Peyer's patch (tissue), 4 donors: ENCODE data around the gene SOX13. TPM values are rescaled to one million over a fixed set of nuclear protein-coding genes. Genes with fewer than 3 reads are reported as not detected.

ENCODE experiments used
- DNase-seq, 3 donors: peaks; one replicate each; pipeline ENCODE4 v3.0.0-alpha.2; 2017 to 2019
- H3K27ac ChIP-seq, 4 donors: fragments of 200-600 bp; sonication (generic); one replicate each; pipeline ENCODE4 v1.5.1; 2016 to 2019
- H3K27me3 ChIP-seq, 2 donors: fragments of 200-600 bp; sonication (generic); one replicate each; pipeline ENCODE4 v1.5.1; 2019
- H3K36me3 ChIP-seq, 3 donors: fragments of 200-600 bp; sonication (generic); one replicate each; pipeline ENCODE4 v1.5.1; 2016 to 2019
- H3K4me1 ChIP-seq, 4 donors: fragments of 200-600 bp; sonication (generic); one replicate each; pipeline ENCODE4 v1.5.1; 2016 to 2019
- H3K4me3 ChIP-seq, 4 donors: fragments of 200-600 bp; sonication (generic); 1 replicate in 3 of 4; 2 replicates in 1 of 4; pipeline ENCODE4 v1.5.1; 2016 to 2019; ENCODE audit warnings: mild to moderate bottlenecking in 1 of 4
- H3K9me3 ChIP-seq, 4 donors: fragments of 200-600 bp; sonication (generic); one replicate each; pipeline ENCODE4 v1.5.1; 2016 to 2019; ENCODE audit warnings: mild to moderate bottlenecking in 1 of 4
- POLR2A ChIP-seq, 2 donors: fragments of 450-650 bp; IDR thresholded peaks; one replicate each; pipeline ENCODE4 v1.5.1; 2017; ENCODE audit warnings: antibody characterized with exemption in 2 of 2, mild to moderate bottlenecking in 2 of 2, moderate library complexity in 2 of 2
- total RNA-seq, 4 donors: library from RNA; depleted of rRNA; stranded (reverse); fragments of >200 nt; gene quantifications; one replicate each; pipeline ENCODE4 v1.1.0, GENCODE V29; 2016
- TF ChIP-seq, protein P1 (sequence below), 6 experiments: fragments of 450-650 bp in 4 of 6; fragments of 200-600 bp in 2 of 6; sonication (generic) in 1 of 6; IDR thresholded peaks; one replicate each; pipeline ENCODE4 v1.5.1; 2017 to 2019; ENCODE audit warnings: antibody characterized with exemption in 6 of 6, mild to moderate bottlenecking in 3 of 6, moderate library complexity in 1 of 6

The SOX13 gene
- 10 to 100 TPM; 42.1 to 80.3 (median 59.0) TPM for total RNA-seq

DNA sequence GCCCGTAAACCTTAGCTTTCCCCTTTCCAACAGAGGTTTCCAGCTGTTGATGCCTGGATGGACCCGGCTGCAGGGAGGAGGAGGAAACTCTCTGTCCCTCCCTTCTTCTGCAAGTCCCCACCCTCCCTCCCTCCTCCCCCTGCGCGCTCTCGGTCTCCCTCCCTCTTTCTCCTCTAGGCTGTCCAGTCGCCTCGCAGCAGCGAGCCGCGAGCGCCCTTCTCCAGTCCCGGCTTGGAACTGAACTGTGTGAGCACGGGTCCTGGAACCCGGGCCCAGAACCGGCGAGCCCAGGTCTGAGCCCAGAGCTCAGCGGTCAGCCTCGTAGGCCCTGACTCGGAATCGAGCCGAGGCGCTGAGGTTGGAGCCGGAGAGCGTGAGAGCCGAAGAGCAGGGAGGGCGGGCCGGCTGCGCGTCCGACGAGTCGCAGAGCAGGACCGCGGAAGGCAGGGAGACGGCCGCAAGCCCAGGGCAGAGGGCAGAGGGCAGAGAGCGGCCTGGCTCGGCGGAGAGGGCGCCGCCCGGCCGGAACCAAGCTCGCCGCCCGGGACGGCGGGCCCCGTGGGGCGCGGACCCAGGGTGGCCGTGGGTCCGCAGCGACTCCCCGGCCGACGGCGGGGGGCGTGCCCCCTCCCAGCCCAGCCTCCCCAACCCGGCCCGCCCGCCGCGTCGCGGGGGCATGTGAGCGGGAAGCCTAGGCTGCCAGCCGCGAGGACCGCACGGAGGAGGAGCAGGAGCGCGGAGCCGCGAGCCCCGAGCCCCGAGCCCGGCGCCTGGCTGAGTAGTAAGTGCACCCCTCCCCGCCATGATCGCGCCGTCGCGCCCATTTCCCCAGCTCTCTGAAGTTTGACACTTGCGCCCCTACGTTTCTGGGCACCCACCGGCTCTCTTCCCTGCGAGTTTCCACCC, at the start of gene SOX13:
SOX13 (plus strand) TSS at position 185 of the 906 bp plus-strand sequence. CDS start 39,801 bp downstream, outside the sequence.
- Histone ChIP-seq H3K27ac (peak within 1 kb of the TSS; percentile 70 to 96 (median 83)), H3K36me3 (no peaks in the 10 kb centered on the region), H3K4me3 (peak within 1 kb of the TSS; percentile 48 to 74 (median 64)), H3K4me1 (peaks cover 0 to 31% (median 3%) of the 10 kb centered on the region in 4 donors), H3K9me3 (no peaks in the 10 kb centered on the region), H3K27me3 (no peaks in the 10 kb centered on the region)
- TF ChIP-seq POLR2A (IDR thresholded peaks at IDR 0.05): peak; percentile 96 to 97
- TF ChIP-seq, protein P1, sequence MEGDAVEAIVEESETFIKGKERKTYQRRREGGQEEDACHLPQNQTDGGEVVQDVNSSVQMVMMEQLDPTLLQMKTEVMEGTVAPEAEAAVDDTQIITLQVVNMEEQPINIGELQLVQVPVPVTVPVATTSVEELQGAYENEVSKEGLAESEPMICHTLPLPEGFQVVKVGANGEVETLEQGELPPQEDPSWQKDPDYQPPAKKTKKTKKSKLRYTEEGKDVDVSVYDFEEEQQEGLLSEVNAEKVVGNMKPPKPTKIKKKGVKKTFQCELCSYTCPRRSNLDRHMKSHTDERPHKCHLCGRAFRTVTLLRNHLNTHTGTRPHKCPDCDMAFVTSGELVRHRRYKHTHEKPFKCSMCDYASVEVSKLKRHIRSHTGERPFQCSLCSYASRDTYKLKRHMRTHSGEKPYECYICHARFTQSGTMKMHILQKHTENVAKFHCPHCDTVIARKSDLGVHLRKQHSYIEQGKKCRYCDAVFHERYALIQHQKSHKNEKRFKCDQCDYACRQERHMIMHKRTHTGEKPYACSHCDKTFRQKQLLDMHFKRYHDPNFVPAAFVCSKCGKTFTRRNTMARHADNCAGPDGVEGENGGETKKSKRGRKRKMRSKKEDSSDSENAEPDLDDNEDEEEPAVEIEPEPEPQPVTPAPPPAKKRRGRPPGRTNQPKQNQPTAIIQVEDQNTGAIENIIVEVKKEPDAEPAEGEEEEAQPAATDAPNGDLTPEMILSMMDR (IDR thresholded peaks at IDR 0.05): peak in 3 of 6 experiments; percentile 26 to 37 (median 37)
- peak; percentile 36 to 93 (median 91) for DNase-seq

DNA sequence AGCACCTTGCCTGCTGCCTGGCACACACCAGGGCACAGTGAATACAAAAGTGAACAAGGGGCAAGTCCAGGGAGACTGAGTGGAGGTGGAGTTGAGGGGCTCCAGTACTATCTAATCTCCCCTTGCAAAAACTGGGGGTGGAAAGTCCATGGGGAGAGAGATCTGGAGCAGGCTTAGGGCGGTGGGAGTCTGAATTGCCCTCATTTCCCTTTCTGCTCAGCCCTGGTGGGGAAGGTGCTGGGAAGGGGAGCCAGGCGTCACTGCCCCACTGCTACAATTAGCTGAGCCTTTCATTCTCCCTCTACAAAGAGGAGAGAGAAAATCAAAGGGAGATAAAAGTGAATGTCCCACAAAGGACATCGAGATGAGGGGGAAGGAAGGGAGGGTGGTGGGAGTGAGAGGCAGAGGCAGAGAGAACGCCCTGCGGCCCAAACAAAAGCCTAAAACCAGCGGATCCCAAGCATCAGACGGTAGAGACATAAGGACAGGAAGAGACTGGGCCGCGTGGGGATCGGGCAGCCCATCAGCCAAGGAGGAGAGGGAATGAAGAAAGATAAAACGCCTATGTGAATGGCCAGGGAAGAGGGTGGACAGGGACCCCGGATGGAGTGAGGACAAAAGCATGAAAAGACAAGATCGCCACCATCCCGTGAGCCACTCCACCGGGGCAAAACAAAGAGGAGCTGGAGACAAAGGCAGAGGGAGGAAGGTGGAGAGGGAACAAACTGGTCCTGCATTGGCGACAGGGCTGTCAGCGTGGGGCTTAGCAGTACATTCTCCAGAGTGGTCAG, 46.8 kb upstream of the SOX13 start:
- no peak for DNase-seq
- Histone ChIP-seq H3K4me1 (no peaks in the 10 kb centered on the region), H3K36me3 (no peaks in the 10 kb centered on the region), H3K27me3 (no peaks in the 10 kb centered on the region), H3K27ac (no peak overlapping the region), H3K9me3 (no peaks in the 10 kb centered on the region), H3K4me3 (no peak overlapping the region)
- TF ChIP-seq, protein P1 (IDR thresholded peaks at IDR 0.05): no peak
- no peak for TF ChIP-seq POLR2A (IDR thresholded peaks at IDR 0.05)

DNA sequence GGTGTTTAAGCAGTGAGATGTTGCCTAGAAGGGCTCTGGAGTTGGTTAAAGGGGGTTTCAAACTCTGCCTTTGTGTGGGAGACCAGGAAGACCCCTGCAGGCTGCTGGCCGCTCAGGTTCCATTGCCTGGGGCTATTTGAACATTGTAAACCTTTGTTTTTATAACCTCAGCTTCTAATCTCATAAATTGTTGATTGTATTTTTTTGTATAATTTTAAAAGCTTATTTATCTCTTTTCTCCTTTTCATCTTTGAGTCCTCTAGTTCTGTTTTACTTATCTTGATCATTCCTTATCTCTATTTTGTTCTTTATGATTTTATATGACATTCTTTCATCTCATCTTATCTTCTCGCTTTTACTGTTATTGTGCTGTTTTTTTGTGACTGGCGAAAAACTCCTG, 45.5 kb upstream of the SOX13 start:
- Histone ChIP-seq H3K27ac (no peak overlapping the region), H3K4me3 (no peak overlapping the region), H3K27me3 (no peaks in the 10 kb centered on the region), H3K9me3 (no peaks in the 10 kb centered on the region), H3K36me3 (no peaks in the 10 kb centered on the region), H3K4me1 (no peaks in the 10 kb centered on the region)
- no peak for DNase-seq
- TF ChIP-seq, protein P1 (IDR thresholded peaks at IDR 0.05): no peak
- no peak for TF ChIP-seq POLR2A (IDR thresholded peaks at IDR 0.05)

DNA sequence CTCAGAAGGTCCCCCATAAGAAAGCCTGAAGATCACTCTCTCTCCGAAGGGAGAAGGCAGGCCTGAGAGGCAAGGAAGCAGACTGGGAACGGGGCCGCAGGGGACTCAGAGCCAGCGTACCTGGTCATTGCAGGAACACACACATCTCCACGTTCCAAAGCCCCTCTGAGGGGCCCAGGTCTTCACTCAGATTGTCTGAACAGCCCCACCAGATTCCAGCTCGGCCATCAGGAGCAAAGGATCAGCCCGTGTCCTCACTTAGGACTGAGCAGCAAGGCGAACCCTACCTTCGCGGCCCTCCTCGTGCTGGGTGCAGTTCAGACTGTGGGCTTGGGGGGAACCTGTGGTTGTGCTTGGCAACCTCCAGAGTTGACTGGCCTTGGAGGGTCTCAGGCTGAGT, 43.9 kb upstream of the SOX13 start:
- Histone ChIP-seq H3K27ac (no peak overlapping the region), H3K27me3 (no peaks in the 10 kb centered on the region), H3K4me1 (no peaks in the 10 kb centered on the region), H3K36me3 (no peaks in the 10 kb centered on the region), H3K9me3 (no peaks in the 10 kb centered on the region), H3K4me3 (no peak overlapping the region)
- no peak for TF ChIP-seq POLR2A (IDR thresholded peaks at IDR 0.05)
- TF ChIP-seq, protein P1 (IDR thresholded peaks at IDR 0.05): no peak
- DNase-seq: no peak

DNA sequence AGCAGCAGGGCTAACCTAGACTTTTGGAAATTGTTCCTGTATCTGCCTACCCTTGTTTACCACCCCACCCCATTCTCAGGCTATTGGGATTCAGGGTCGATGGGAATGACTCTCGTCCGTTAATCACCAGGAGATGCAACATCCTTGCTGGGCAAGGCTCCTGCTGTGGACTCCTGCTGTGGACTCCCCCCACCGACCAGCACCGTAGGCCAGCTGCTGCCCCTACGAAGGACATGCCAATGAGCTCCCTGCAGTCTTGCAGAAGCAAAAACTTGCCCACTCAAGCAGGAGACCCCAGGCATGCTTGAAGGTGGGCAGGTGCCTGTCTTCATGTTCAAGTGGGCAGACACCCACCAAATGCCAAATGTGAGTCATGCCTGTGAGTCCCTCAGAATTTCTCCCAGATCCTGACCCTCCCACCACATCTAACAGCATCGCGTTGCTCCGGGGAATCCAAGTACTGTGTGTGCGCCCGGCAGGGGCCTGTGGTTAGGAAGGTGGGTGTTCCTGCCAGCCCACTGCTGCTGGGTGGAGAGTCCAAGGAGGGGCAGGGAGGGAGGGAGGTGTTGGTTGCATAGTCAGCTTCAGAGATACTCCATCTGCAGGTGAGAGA, 41.7 kb upstream of the SOX13 start:
- no peaks in the 10 kb centered on the region for H3K9me3 ChIP-seq
- H3K4me3 ChIP-seq: no peak overlapping the region
- H3K27ac ChIP-seq: no peak overlapping the region
- no peak for TF ChIP-seq POLR2A (IDR thresholded peaks at IDR 0.05)
- TF ChIP-seq, protein P1 (IDR thresholded peaks at IDR 0.05): no peak
- no peaks in the 10 kb centered on the region for H3K4me1 ChIP-seq
- H3K36me3 ChIP-seq: no peaks in the 10 kb centered on the region
- DNase-seq: no peak
- H3K27me3 ChIP-seq: no peaks in the 10 kb centered on the region
